ENCODE results near the gene PTGFR. TPM values are rescaled to one million over a fixed set of nuclear protein-coding genes. Genes with fewer than 3 reads are reported as not detected.

PTGFR gene
- total RNA-seq, 4 donors from 2014 or later, result 1.8 to 14.9 (median 5.1) TPM

- 93 to 95% methylated on average over 1 of the region's 1 CpG for WGBS, 2 donors
- no peak for DNase-seq (ENCODE audit: low spot score in 2 of 2)
- intact Hi-C loops (cut with DNase I; ENCODE audit: low total_unique reads), result no loop called here
- H3K4me3 ChIP-seq (ENCODE audit: low read depth, poor library complexity, severe bottlenecking), result no peak overlapping the region
- no peak for TF ChIP-seq POLR2A (IDR thresholded peaks at IDR 0.05)
- TF ChIP-seq, protein P1, sequence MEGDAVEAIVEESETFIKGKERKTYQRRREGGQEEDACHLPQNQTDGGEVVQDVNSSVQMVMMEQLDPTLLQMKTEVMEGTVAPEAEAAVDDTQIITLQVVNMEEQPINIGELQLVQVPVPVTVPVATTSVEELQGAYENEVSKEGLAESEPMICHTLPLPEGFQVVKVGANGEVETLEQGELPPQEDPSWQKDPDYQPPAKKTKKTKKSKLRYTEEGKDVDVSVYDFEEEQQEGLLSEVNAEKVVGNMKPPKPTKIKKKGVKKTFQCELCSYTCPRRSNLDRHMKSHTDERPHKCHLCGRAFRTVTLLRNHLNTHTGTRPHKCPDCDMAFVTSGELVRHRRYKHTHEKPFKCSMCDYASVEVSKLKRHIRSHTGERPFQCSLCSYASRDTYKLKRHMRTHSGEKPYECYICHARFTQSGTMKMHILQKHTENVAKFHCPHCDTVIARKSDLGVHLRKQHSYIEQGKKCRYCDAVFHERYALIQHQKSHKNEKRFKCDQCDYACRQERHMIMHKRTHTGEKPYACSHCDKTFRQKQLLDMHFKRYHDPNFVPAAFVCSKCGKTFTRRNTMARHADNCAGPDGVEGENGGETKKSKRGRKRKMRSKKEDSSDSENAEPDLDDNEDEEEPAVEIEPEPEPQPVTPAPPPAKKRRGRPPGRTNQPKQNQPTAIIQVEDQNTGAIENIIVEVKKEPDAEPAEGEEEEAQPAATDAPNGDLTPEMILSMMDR (IDR thresholded peaks at IDR 0.05), result no peak
Observed at GRCh38 chr1:78535286-78535685, 44.5 kb downstream of the PTGFR start.

DNA sequence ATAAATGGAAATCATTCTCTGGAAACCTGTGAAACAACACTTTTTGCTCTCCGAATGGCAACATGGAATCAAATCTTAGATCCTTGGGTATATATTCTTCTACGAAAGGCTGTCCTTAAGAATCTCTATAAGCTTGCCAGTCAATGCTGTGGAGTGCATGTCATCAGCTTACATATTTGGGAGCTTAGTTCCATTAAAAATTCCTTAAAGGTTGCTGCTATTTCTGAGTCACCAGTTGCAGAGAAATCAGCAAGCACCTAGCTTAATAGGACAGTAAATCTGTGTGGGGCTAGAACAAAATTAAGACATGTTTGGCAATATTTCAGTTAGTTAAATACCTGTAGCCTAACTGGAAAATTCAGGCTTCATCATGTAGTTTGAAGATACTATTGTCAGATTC, 45.7 kb downstream of the PTGFR start:
- H3K4me3 ChIP-seq (ENCODE audit: low read depth, poor library complexity, severe bottlenecking), result no peak overlapping the region
- intact Hi-C loops (cut with DNase I; ENCODE audit: low total_unique reads), result no loop called here
- 83 to 85% methylated on average over 2 of the region's 2 CpGs for WGBS, 2 donors
- no peak for DNase-seq (ENCODE audit: low spot score in 2 of 2)
- TF ChIP-seq, protein P1 (IDR thresholded peaks at IDR 0.05), result no peak
- TF ChIP-seq POLR2A (IDR thresholded peaks at IDR 0.05), result no peak

- DNase-seq (ENCODE audit: low spot score in 2 of 2), result no peak
- intact Hi-C loops (cut with DNase I; ENCODE audit: low total_unique reads), result no loop called here
- WGBS, 2 donors, result 20 to 35% methylated on average over 2 of the region's 2 CpGs
- H3K4me3 ChIP-seq (ENCODE audit: low read depth, poor library complexity, severe bottlenecking), result no peak overlapping the region
- TF ChIP-seq POLR2A (IDR thresholded peaks at IDR 0.05), result no peak
- TF ChIP-seq, protein P1 (IDR thresholded peaks at IDR 0.05), result no peak
Observed at GRCh38 chr1:78540048-78540447, 49.3 kb downstream of the PTGFR start.

GRCh38 chr1:78541479-78541878, 50.7 kb downstream of the PTGFR start:
- H3K4me3 ChIP-seq (ENCODE audit: low read depth, poor library complexity, severe bottlenecking), result no peak overlapping the region
- no peak for DNase-seq (ENCODE audit: low spot score in 2 of 2)

DNA sequence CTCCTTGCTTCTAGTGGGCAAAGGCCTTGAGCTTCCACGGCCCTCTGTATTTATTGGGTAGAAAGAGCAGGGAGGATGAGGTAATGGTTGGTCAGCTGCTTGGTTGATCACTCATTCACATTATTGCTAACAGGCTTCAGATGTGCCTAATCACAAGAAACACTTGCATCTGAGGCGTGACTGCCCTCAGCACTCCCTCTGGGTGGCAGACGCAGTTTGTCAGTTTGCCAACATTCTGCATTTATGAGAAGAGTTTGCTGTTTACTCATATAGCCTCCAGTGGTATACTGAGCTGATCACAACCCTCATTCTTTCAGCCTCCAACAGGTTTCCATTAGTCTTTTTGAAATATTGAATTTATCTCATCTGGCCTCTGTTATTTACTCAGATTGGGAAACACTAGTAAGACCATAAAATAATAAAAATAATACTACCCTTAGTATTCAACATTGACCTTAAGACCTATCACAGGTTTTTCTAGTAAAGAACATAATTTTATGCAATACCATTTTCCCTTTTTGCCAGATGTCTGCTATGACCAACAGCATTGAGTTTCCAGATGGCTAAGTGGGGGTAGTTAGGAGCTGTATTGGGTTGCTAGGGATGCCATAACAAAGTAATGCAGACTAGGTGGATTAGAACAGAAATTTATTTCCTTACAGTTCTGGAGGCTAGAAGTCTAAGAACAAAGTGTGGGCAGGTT, 53.3 kb downstream of the PTGFR start:
- TF ChIP-seq, protein P1 (IDR thresholded peaks at IDR 0.05), result no peak
- TF ChIP-seq POLR2A (IDR thresholded peaks at IDR 0.05), result no peak
- DNase-seq (ENCODE audit: low spot score in 2 of 2), result no peak
- intact Hi-C loops (cut with DNase I; ENCODE audit: low total_unique reads), result no loop called here
- no peak overlapping the region for H3K4me3 ChIP-seq (ENCODE audit: low read depth, poor library complexity, severe bottlenecking)
- 41 to 55% methylated on average over 3 of the region's 3 CpGs for WGBS, 2 donors

More at GRCh38 chr1:78541479-78541878, 50.7 kb downstream of the PTGFR start:
- TF ChIP-seq, protein P1 (IDR thresholded peaks at IDR 0.05), result no peak
- no peak for TF ChIP-seq POLR2A (IDR thresholded peaks at IDR 0.05)
- intact Hi-C loops (cut with DNase I; ENCODE audit: low total_unique reads), result no loop called here

DNA sequence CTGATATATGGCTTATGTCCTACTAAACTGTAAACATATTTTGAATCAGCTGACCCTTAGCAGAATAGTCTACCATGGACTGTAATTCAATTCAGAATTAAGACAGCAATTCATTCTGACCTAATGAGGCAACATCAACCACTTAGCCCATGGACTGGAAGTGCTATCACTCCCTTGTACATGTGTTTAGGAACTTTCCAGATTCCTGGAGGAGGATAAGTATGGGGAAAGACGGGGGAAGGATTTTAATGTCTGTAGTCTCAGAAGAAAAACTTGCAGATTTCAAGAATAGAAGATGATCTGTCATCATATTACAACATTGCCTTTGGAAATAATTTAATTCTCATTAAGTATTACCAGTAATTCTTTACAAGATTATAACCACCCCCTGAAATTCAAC, 56.3 kb downstream of the PTGFR start:
- WGBS, 2 donors, result 32 to 52% methylated on average over 1 of the region's 1 CpG
- DNase-seq (ENCODE audit: low spot score in 2 of 2), result no peak
- H3K4me3 ChIP-seq (ENCODE audit: low read depth, poor library complexity, severe bottlenecking), result no peak overlapping the region
- TF ChIP-seq, protein P1 (IDR thresholded peaks at IDR 0.05), result no peak
- TF ChIP-seq POLR2A (IDR thresholded peaks at IDR 0.05), result no peak
- intact Hi-C loops (cut with DNase I; ENCODE audit: low total_unique reads), result no loop called here

All from lower leg skin (tissue), 4 donors.